Fibroblast of lung (primary cell): ENCODE data around the gene FGF1. TPM values are rescaled to one million over a fixed set of nuclear protein-coding genes. Genes with fewer than 3 reads are reported as not detected.

Source experiments
- DNase-seq, 2 donors: peaks; one replicate each; pipeline versions ENCODE4 v3.0.0 to v3.0.0-alpha.2; 2010; ENCODE audit warnings: low read depth in 2 of 2
- H2AFZ ChIP-seq: 2 replicates; pipeline ENCODE4 v1.5.1; 2012; ENCODE audit warnings: low read length, control low read depth, inconsistent platforms
- H3K27ac ChIP-seq: 2 replicates; pipeline ENCODE4 v1.5.1; 2011; ENCODE audit warnings: low read length, control low read depth; ENCODE audit not compliant: insufficient read depth
- H3K27me3 ChIP-seq: 2 replicates; pipeline ENCODE4 v1.5.1; 2011; ENCODE audit warnings: mild to moderate bottlenecking, low read length; ENCODE audit not compliant: control insufficient read depth, insufficient read depth
- H3K36me3 ChIP-seq: 2 replicates; pipeline ENCODE4 v1.5.1; 2011; ENCODE audit warnings: low read length; ENCODE audit not compliant: control insufficient read depth, insufficient read depth
- H3K4me1 ChIP-seq: 2 replicates; pipeline ENCODE4 v1.5.1; 2011; ENCODE audit warnings: low read length; ENCODE audit not compliant: control insufficient read depth, insufficient read depth; ENCODE audit errors: extremely low read depth
- H3K4me2 ChIP-seq: 2 replicates; pipeline ENCODE4 v1.5.1; 2011; ENCODE audit warnings: low read length, control low read depth; ENCODE audit not compliant: insufficient read depth; ENCODE audit errors: extremely low read depth
- H3K4me3 ChIP-seq, 4 experiments: fragments of 200-600 bp in 1 of 4; sonication (generic) in 1 of 4; replicated peaks in 1 of 4; 2 replicates each; pipeline ENCODE4 v1.5.1; 2011 to 2016; ENCODE audit warnings: low read length in 4 of 4, low read depth in 3 of 4, mild to moderate bottlenecking in 3 of 4, control low read depth in 2 of 4, inconsistent platforms in 1 of 4, mixed read lengths in 1 of 4; ENCODE audit not compliant: insufficient read depth in 1 of 4; ENCODE audit errors: control extremely low read depth in 1 of 4
- H3K79me2 ChIP-seq: 2 replicates; pipeline ENCODE4 v1.5.1; 2012; ENCODE audit warnings: mild to moderate bottlenecking, low read length, inconsistent platforms; ENCODE audit not compliant: control insufficient read depth, insufficient read depth
- H3K9ac ChIP-seq: 2 replicates; pipeline ENCODE4 v1.5.1; 2011; ENCODE audit warnings: mild to moderate bottlenecking, low read length, control low read depth; ENCODE audit not compliant: insufficient read depth
- H3K9me3 ChIP-seq: 2 replicates; pipeline ENCODE4 v1.5.1; 2012; ENCODE audit warnings: low read depth, low read length; ENCODE audit not compliant: control insufficient read depth, insufficient read depth
- H4K20me1 ChIP-seq: 2 replicates; pipeline ENCODE4 v1.5.1; 2011; ENCODE audit warnings: low read length; ENCODE audit not compliant: control insufficient read depth, insufficient read depth; ENCODE audit errors: extremely low read depth
- CTCF ChIP-seq, 2 donors: IDR thresholded peaks in 1 of 2; conservative IDR thresholded peaks in 1 of 2; 1 replicate in 1 of 2; 2 replicates in 1 of 2; pipeline ENCODE4 v1.5.1; 2011 to 2012; ENCODE audit warnings: low read length in 2 of 2, control low read depth in 1 of 2, inconsistent platforms in 1 of 2, low read depth in 1 of 2, mild to moderate bottlenecking in 1 of 2
- EZH2 ChIP-seq: IDR thresholded peaks from 2 replicates; pipeline ENCODE4 v1.5.1; 2012; ENCODE audit warnings: low read length, control low read depth, mild to moderate bottlenecking; ENCODE audit errors: missing control alignments
- polyA plus RNA-seq, 2 donors: library from polyadenylated mRNA; depleted of rRNA in 1 of 2; stranded (reverse) in 1 of 2; unstranded in 1 of 2; fragments of >200 nt; gene quantifications; 2 replicates each; pipeline ENCODE4 v1.2.1, GENCODE V29; 2011 to 2012; ENCODE audit warnings: missing spikeins in 1 of 2
- total RNA-seq: library from RNA; depleted of rRNA; stranded (reverse); fragments of >200 nt; gene quantifications from 2 replicates; pipeline ENCODE4 v1.2.1, GENCODE V29; 2014

The FGF1 gene
- total and polyA plus RNA-seq, 2 donors (not counting 1 experiment from before 2014, with no cell fraction given): 3.5 to 17.7 TPM

- no peaks in the 10 kb centered on the region for H4K20me1 ChIP-seq
- TF ChIP-seq CTCF (conservative IDR thresholded peaks at IDR 0.05 in 1 of 2, IDR thresholded peaks at IDR 0.05 in 1 of 2; ENCODE audit: low read depth in 1 of 2, low read length in 2 of 2): no peak
- H3K79me2 ChIP-seq: no peaks in the 10 kb centered on the region
- H3K27ac ChIP-seq: no peak overlapping the region
- no peak overlapping the region for H3K9ac ChIP-seq
- peaks cover 16% of the 10 kb centered on the region for H3K4me1 ChIP-seq
- H3K4me2 ChIP-seq: no peak overlapping the region
- H3K4me3 ChIP-seq: no peak overlapping the region
- H3K36me3 ChIP-seq: no peaks in the 10 kb centered on the region
- H3K27me3 ChIP-seq: no peaks in the 10 kb centered on the region
- H3K9me3 ChIP-seq: no peaks in the 10 kb centered on the region
- no peak for DNase-seq
- no peak overlapping the region for H2AFZ ChIP-seq
These were observed 43.5 kb downstream of the FGF1 start for GRCh38 chr5:142642427-142642826.

GRCh38 chr5:142641711-142642110, 44.2 kb downstream of the FGF1 start:
- H3K27me3 ChIP-seq: no peaks in the 10 kb centered on the region
- H3K4me2 ChIP-seq: no peak overlapping the region
- H3K9ac ChIP-seq: no peak overlapping the region
- DNase-seq: peak in 1 of 2 donors; percentile 46
- no peak overlapping the region for H3K4me3 ChIP-seq
- H3K36me3 ChIP-seq: no peaks in the 10 kb centered on the region
- no peaks in the 10 kb centered on the region for H3K9me3 ChIP-seq
- H2AFZ ChIP-seq: no peak overlapping the region
- TF ChIP-seq EZH2 (no peak), CTCF (conservative IDR thresholded peaks at IDR 0.05 in 1 of 2, IDR thresholded peaks at IDR 0.05 in 1 of 2; ENCODE audit: low read depth in 1 of 2, low read length in 2 of 2) (no peak)
- peaks cover 16% of the 10 kb centered on the region for H3K4me1 ChIP-seq
- H3K27ac ChIP-seq: no peak overlapping the region
- H4K20me1 ChIP-seq: no peaks in the 10 kb centered on the region
- no peaks in the 10 kb centered on the region for H3K79me2 ChIP-seq

DNA sequence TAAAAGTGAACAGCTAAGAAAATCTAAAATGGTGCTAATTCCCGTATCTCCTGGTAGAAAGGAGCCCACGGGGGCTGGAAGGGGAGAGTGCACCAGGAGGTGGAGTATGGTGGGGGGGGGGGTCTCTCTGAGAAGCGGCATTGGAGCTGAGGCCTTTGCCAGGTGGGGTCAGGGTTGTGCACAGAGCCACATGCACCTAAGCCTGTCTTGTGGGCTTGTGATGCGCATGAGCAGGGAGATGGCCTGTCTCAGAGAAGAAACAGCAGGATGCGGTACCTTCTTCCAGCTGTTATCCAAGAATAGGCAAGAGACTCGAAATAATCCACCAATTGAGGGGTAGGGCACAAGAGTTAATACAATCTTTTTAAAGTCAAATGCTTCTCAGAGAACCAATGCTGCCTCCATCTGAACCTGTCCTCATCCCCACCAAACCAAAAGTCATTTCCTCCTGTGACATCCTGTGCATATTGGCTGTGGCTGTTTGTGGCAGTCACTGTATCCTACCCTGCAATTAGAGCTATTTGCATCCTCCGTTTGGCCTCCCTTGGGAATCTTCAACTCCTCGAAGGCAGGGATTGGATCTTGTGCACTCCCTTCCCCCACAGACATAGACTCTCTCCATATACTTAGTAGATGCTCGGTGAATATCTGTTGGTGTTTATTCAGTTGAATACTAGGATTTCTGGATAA, 45.4 kb downstream of the FGF1 start:
- no peak for TF ChIP-seq EZH2
- no peak for TF ChIP-seq CTCF (conservative IDR thresholded peaks at IDR 0.05 in 1 of 2, IDR thresholded peaks at IDR 0.05 in 1 of 2; ENCODE audit: low read depth in 1 of 2, low read length in 2 of 2)
- DNase-seq: no peak
- Histone ChIP-seq H3K27me3 (no peaks in the 10 kb centered on the region), H3K9ac (no peak overlapping the region), H2AFZ (no peak overlapping the region), H3K4me3 (no peak overlapping the region), H3K4me1 (peaks cover 16% of the 10 kb centered on the region), H3K9me3 (no peaks in the 10 kb centered on the region), H3K79me2 (no peaks in the 10 kb centered on the region), H3K4me2 (no peak overlapping the region), H4K20me1 (no peaks in the 10 kb centered on the region), H3K27ac (no peak overlapping the region), H3K36me3 (no peaks in the 10 kb centered on the region)
